Measurements from ENCODE around the gene LDHD.

Gene LDHD

DNA sequence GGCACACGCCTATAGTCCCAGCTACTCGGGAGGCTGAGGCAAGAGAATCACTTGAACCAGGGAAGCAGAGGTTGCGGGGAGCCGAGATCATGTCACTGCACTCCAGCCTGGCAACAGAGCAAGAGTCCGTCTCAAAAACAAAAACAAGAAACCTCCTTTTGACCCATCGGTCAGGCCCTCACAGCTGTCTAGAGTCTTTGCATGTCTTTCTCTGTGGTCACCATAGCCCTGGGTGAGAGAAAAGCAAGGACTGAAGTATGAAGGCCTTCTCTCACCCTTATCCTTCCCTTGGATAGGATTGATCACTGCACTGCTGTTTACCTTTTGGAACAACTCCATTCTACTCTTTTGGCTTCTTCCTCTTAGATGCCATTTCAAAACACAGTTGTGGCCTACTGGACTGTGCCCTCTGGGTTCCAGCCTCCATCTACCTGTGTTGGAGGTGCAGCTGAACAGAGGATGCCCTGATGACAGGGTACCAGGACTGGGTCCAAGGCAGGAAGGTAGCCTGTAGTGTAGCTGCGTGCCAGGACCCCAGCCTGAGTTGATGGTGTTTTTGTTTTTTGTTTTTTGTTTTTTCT, 37.1 kb downstream of the LDHD start:
- no peak for DNase-seq

GRCh38 chr16:75078886-75079285, 37.7 kb downstream of the LDHD start:
- DNase-seq = no peak

GRCh38 chr16:75075688-75076268, 40.8 kb downstream of the LDHD start:
- no peak for DNase-seq

GRCh38 chr16:75074920-75075687, 41.5 kb downstream of the LDHD start:
- no peak for DNase-seq

GRCh38 chr16:75074304-75074793, 42.2 kb downstream of the LDHD start:
- DNase-seq = no peak

- DNase-seq = no peak
These were observed 42.9 kb downstream of the LDHD start for GRCh38 chr16:75073545-75074303.

GRCh38 chr16:75072239-75072947, 44.2 kb downstream of the LDHD start:
- no peak for DNase-seq

DNA sequence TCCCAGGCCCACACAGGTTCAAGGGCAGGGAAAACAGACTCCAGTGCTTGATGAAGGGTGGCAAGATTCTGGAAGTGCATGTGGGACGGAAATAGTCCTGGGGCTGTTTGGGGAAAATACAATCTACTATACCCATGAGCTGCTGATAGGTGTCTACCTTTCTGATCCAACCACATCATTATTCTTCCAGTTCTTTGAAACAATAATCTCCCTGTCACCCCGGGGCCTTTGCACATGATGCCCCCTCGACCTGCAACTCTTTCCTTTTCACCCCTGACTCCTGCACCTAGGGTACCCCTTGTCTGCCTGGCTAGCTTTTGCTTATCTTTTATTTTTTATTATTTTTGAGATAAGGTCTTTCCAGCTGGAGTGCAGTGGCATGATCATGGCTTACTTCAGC, 45.0 kb downstream of the LDHD start:
- no peak for DNase-seq

DNA sequence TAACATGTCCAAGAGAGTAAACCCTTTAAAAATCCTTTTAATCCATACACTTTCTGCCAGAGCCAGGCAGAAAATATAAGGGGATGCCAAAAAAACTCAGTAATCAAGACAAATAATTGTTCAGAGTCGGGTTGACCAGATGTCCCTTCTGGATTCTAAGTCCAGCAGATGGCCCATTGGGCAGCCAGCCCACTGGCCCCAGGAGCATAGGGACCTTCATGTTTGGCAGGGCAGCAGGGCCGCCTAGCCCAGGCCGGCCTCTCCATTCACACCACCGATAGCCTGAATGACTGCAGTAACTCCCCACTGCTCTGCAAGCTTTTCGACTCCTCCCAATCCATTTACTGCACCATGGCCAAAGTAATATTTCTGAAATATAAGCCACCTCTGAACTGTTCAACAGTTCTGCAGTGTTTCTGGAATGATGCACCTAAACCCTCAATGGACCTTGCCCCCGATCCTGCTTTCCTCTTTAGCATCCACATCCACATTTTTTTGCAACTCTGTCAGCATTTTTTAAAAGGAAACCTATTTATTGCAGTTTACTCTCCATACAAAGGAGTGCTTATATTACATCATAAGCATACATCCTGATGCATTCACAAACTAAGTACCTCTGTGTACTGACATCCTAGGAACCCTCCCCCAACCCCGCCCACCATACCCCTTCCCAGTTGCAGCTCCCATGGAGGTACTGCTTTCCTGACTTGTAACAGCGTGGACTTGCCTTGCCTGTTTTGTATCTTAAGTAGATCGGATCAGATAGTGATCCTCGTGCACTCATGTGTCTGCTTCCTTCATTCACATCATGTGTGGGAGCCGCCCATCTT, 46.4 kb downstream of the LDHD start:
- no peak for DNase-seq

DNA sequence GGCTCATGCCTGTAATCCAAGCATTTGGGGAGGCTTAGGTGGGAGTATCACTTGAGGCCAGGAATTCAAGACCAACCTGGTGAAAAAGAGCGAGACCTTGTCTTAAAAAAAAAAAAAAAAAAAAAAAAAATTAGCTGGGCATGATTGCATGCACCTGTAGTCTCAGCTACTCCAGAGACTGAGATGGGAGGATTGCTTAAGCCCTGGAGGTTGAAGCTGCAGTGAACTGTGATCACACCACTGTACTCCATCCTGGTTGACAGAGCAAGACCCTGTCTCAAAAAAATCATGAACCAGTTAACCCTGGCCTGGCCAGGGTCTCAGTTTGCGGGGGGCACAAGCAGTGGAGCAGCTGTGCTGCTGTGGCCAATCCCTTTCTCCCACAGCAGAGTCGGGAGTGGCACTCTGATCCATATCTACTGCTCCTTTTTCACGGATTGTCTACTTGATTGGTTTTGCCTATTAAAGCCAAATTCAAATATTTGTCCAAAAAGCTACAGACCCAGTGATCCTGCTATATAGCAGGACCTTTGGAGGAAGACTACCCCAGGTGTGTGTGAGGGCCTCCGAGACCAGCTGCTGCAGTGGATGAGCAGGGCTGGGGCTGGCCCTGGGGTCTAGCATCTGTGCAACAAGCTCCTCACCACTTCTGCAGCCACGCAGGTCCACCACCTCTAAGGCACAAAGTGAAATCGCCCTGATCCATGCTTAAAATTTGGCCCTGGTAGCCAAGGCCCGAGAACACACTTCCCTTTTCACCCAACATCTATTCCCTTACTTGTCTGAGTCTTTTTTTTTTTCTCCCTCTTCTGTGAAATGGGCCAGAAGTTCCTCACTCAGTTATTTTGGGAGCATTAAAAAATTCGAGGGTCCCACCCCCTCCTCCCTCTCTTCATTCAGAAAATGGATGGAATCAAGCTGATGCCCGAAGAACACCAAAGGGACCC, 48.2 kb downstream of the LDHD start:
- no peak for DNase-seq

- no peak for DNase-seq
These were observed 49.6 kb downstream of the LDHD start for GRCh38 chr16:75066861-75067447.

GRCh38 chr16:75065521-75066149, 50.9 kb downstream of the LDHD start:
- no peak for DNase-seq

- DNase-seq = no peak
These were observed 51.5 kb downstream of the LDHD start for GRCh38 chr16:75065149-75065505.

DNA sequence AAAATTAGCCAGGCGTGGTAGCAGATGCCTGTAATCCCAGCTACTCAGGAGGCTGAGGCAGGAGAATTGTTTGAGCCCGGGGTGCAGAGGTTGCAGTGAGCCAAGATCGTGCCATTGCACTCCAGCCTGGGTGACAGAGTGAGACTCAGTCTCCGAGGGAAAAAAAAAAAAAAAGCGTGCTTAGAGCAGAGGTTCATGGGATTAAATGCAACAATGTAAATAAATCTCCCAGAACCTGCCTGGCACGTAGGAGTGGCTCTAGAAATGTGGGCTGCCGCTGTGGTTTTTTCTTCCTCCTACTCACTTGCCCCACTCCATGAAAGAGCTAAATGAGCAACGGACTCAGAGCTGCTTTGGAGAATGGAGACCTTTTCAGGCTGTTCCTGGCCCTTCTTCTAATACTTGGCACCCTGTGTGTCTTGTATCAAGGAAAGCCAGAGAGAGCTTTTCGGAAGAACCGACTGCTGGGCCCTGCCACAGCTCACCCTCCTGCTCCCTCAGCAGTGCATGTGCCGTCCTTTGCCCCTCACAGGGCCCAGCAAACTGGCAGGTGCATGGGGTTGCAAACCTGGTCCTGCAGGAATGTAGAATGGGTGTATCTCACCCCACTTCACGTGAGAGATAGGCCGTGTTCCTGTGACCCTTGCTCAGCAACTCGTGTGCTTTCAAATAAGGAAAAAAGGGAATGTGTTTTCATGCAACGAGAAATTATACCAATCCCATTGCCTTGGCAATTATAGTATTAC, 52.0 kb downstream of the LDHD start:
- DNase-seq = no peak

DNA sequence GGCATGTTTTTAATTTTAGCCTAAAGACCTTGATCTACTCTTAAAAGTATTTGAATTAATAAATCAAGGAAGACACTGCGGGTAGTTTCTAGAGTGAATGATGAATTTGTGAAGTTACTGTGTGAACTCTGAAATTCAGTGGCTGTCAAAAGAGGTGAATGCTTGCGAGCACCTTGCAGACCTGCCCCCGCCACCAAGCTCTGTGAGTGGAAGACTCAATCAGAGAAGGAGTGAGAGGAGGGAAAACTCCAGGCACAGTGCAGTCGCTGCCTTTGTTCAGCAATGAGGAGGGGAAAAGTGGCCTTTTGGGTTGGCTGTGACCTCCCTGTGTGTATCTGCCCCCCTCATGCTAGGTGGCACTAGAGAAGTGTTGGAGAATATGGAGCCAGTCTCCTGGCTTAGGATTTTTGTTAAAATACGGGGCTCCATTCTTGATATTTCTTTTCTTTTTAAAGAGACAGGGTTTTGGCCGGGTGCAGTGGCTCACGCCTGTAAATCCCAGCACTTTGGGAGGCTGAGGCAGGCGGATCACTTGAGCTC, 53.0 kb downstream of the LDHD start:
- no peak for DNase-seq

GRCh38 chr16:75062976-75063346, 53.6 kb downstream of the LDHD start:
- DNase-seq = no peak

GRCh38 chr16:75062135-75062975, 54.2 kb downstream of the LDHD start:
- DNase-seq = no peak

Data from NCI-H1930 (cell line).